Measurements from ENCODE around the gene COTL1. TPM values are rescaled to one million over a fixed set of nuclear protein-coding genes. Genes with fewer than 3 reads are reported as not detected.
A peak's percentile ranks its signal among the peaks of the same experiment; 100 is the strongest.

Gene COTL1
- total RNA-seq, 1 donor from 2014 or later, result 129 TPM

DNA sequence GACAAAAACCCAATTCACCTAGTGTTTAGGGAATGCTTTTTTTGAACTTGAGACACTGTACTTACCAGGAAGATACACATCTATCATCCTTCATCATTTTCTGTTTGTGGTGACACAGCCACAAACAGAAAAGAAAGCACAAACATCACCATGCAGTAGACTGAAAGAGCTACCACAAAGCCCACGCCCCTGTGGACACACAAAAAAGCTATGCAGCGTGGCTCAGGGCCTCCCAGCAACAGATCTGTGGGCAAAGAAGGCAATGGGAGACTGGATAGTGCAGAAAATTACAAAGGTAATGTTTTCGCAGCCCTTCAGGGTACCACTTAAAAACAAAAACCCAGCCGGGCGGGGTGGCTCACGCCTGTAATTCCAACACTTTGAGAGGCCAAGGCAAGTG lies 9.6 kb downstream of the COTL1 start:
- H3K9me3 ChIP-seq, result no peaks in the 10 kb centered on the region
- peak overlapping the region; percentile 7 for H3K27ac ChIP-seq
- no peaks in the 10 kb centered on the region for H3K36me3 ChIP-seq
- H3K27me3 ChIP-seq, result no peaks in the 10 kb centered on the region
- intact Hi-C loops (cut with DNase I), result no loop called here
- ATAC-seq, result no peak
- peaks cover 25% of the 10 kb centered on the region for H3K4me1 ChIP-seq
- H3K4me3 ChIP-seq, result no peak overlapping the region
- DNase-seq, result no peak
- TF ChIP-seq, protein P1, sequence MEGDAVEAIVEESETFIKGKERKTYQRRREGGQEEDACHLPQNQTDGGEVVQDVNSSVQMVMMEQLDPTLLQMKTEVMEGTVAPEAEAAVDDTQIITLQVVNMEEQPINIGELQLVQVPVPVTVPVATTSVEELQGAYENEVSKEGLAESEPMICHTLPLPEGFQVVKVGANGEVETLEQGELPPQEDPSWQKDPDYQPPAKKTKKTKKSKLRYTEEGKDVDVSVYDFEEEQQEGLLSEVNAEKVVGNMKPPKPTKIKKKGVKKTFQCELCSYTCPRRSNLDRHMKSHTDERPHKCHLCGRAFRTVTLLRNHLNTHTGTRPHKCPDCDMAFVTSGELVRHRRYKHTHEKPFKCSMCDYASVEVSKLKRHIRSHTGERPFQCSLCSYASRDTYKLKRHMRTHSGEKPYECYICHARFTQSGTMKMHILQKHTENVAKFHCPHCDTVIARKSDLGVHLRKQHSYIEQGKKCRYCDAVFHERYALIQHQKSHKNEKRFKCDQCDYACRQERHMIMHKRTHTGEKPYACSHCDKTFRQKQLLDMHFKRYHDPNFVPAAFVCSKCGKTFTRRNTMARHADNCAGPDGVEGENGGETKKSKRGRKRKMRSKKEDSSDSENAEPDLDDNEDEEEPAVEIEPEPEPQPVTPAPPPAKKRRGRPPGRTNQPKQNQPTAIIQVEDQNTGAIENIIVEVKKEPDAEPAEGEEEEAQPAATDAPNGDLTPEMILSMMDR (IDR thresholded peaks at IDR 0.05), result no peak

DNA sequence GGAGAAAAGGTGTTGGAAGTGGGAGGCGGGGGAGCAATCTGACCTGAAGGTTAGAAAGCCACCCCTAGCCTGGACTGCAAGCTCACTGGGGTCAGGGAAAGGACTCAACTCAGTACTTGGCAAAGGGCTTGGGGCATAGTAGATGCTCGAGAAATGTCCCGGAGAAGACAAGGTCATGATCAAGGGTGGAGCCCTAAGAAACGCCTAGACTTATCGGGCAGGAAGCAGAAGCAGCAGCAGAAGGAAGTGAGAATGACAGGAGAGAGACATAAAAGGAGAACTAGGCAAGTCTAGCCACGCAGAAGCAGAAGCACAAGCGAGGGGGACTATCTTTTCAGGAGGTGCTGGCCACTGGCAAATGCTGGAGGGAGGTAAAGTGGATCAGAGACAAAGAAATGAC lies 10.2 kb downstream of the COTL1 start:
- intact Hi-C loops (cut with DNase I), result no loop called here
- H3K9me3 ChIP-seq, result no peaks in the 10 kb centered on the region
- H3K4me3 ChIP-seq, result no peak overlapping the region
- H3K36me3 ChIP-seq, result no peaks in the 10 kb centered on the region
- TF ChIP-seq, protein P1 (IDR thresholded peaks at IDR 0.05), result no peak
- no peak for DNase-seq
- peaks cover 29% of the 10 kb centered on the region for H3K4me1 ChIP-seq
- peak overlapping the region; percentile 6 for H3K27ac ChIP-seq
- no peaks in the 10 kb centered on the region for H3K27me3 ChIP-seq
- ATAC-seq, result peak; percentile 79

DNA sequence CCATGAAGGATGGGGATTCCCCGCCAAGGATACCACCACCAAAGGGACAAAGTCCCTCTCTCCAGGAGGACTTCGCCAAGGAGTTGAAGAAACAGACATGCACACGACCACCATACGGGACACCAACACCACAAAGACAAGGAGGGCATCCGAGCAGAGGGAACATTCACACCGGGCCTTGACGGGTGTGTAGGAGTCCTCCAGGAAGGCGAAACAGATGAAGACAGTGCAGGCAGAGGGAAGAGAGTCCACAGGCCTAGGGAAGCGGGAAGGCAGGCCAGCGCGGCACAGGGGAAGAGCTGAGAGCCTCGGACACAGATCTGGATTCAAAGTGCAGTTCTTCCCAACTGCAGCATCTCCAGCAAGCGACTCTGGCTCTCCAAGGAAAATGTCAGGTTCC lies 10.8 kb downstream of the COTL1 start:
- DNase-seq (no peak), ATAC-seq (no peak)
- H3K4me3 ChIP-seq, result no peak overlapping the region
- no peaks in the 10 kb centered on the region for H3K36me3 ChIP-seq
- TF ChIP-seq, protein P1 (IDR thresholded peaks at IDR 0.05), result no peak
- intact Hi-C loops (cut with DNase I), result no loop called here
- peaks cover 27% of the 10 kb centered on the region for H3K4me1 ChIP-seq
- no peaks in the 10 kb centered on the region for H3K27me3 ChIP-seq
- H3K27ac ChIP-seq, result peak overlapping the region; percentile 6
- no peaks in the 10 kb centered on the region for H3K9me3 ChIP-seq

DNA sequence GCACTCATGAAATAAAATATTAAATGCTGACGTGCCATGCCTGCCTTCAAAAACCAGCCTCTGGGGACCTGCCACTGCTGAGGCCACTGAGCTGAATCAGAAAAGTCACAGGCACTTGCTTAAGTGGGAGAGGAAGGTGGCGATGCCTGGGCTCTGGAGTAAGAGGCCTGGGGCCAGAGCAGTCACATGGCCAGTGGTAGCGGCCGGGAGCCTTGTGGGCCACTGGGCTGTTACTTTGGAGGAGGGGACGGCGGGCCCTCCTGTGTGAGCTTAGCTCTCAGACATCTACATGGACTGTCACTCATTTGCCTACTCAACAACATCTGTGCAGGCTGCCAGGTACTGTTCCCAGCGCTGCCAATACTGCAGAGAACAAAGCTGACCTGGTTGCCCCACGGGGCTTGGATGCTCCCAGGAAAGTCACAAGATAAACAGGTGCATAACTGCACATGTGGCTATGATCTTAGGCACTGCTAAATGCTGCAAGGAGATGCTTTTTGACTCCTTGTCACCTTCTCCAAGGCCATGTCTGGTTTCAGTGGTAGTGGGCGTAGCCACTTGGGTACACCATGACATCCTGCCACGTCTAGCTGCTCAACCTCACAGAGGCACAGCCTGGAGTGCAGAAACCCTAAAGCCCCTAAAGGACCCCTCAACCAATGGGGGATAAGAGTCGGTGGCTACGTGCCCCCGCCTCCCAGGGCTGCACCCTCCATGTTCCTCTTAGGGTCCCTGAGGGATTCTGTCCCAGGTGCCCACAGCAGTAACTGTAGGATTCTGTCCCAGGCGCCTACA lies 11.6 kb downstream of the COTL1 start:
- TF ChIP-seq, protein P1 (IDR thresholded peaks at IDR 0.05), result no peak
- ATAC-seq (no peak), DNase-seq (no peak)
- Histone ChIP-seq H3K27me3 (no peaks in the 10 kb centered on the region), H3K9me3 (no peaks in the 10 kb centered on the region), H3K4me1 (peaks cover 22% of the 10 kb centered on the region), H3K36me3 (no peaks in the 10 kb centered on the region), H3K4me3 (no peak overlapping the region), H3K27ac (peak overlapping the region; percentile 6)
- intact Hi-C loops (cut with DNase I), result no loop called here

DNA sequence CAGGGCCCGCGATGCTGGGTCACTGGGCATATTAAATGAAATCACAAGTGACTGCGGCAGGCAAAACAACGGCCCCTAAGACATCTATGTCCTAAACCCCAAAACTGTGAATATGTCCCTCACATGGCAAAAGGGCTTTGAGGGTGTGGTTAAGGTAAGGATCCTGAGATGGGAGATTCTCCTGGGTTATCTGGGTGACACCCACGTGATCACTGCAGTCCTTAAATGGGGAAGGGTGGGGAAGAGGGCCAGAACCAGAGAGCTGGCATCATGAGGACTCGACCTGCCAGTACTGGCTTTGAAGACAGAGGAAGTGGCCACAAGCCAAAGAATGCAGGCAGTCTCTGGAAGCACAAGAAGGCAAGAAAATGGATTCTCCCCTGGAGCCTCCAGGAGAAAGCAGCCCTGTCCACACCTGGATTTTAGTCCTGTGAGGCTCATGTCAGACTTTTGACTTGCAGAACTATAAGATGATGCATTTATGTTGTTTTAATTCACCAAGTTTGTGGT lies 12.5 kb downstream of the COTL1 start:
- Histone ChIP-seq H3K27me3 (no peaks in the 10 kb centered on the region), H3K4me3 (no peak overlapping the region), H3K4me1 (peaks cover 23% of the 10 kb centered on the region), H3K9me3 (no peaks in the 10 kb centered on the region), H3K36me3 (no peaks in the 10 kb centered on the region), H3K27ac (no peak overlapping the region)
- TF ChIP-seq, protein P1 (IDR thresholded peaks at IDR 0.05), result no peak
- DNase-seq (no peak), ATAC-seq (no peak)
- intact Hi-C loops (cut with DNase I), result no loop called here

Measured in upper lobe of right lung (tissue), 1 donor.